Psoas muscle (tissue), 8 donors: Measurements from ENCODE around the gene GNB1L. TPM values are rescaled to one million over a fixed set of nuclear protein-coding genes. Genes with fewer than 3 reads are reported as not detected.

Source experiments
- ATAC-seq, 4 donors: fragments of 200-7000 bp; cut with Tn5 transposase; one replicate each; pipeline ENCODE4 v1.9.1; 2020; ENCODE audit warnings: moderate library complexity in 3 of 4, mild to moderate bottlenecking in 2 of 4
- DNase-seq, 2 donors: peaks; one replicate each; pipeline ENCODE4 v3.0.0-alpha.2; 2020
- H3K27ac ChIP-seq: fragments of 200-600 bp; one replicate; pipeline ENCODE4 v1.8.0; 2022
- H3K27me3 ChIP-seq, 3 donors: fragments of 200-600 bp in 1 of 3; one replicate each; pipeline versions ENCODE4 v1.6.1 to v1.8.0; 2013 to 2022; ENCODE audit warnings: low read length in 2 of 3, mild to moderate bottlenecking in 2 of 3, moderate library complexity in 1 of 3; ENCODE audit not compliant: insufficient read depth in 3 of 3
- H3K36me3 ChIP-seq, 2 donors: fragments of 200-600 bp in 1 of 2; one replicate each; pipeline versions ENCODE4 v1.6.1 to v1.8.0; 2013 to 2022; ENCODE audit warnings: low read depth in 1 of 2, mild to moderate bottlenecking in 1 of 2, moderate library complexity in 1 of 2; ENCODE audit not compliant: insufficient read depth in 1 of 2
- H3K4me1 ChIP-seq: fragments of 200-600 bp; one replicate; pipeline ENCODE4 v1.8.0; 2022
- H3K4me3 ChIP-seq: fragments of 200-600 bp; one replicate; pipeline ENCODE4 v1.8.0; 2022; ENCODE audit warnings: mild to moderate bottlenecking
- H3K9me3 ChIP-seq: fragments of 200-600 bp; one replicate; pipeline ENCODE4 v1.8.0; 2022
- CTCF ChIP-seq: fragments of 200-600 bp; IDR thresholded peaks from one replicate; pipeline ENCODE4 v1.8.0; 2022; ENCODE audit warnings: antibody characterized with exemption
- WGBS, 3 donors: extraction: QIAGEN DNeasy Blood & Tissue Kit; methylation state at CpG; one replicate each; pipeline versions ENCODE4 v1.1.6 to v1.1.7; 2013; 5-methylcytosine and 5-hydroxymethylcytosine counted together
- intact Hi-C, 2 donors: fragments of 100-400 bp; cut with DNase I; formaldehyde crosslinking; loops; one replicate each; pipeline versions ENCODE4 v1.11.0 to v1.14.2; 2022
- polyA plus RNA-seq, 3 donors: library from polyadenylated mRNA; stranded (reverse); fragments of 200-250 nt; gene quantifications; one replicate each; pipeline ENCODE4 v1.2.3, GENCODE V29; 2013
- total RNA-seq, 4 donors: library from RNA; stranded (reverse); fragmentation: NEBNext Ultra II Directional in 2 of 4; extraction: Animal tissue kit (Norgen Biotek cat#: 25700) in 2 of 4; gene quantifications; one replicate each; pipeline versions ENCODE4 v1.2.1 to v1.2.4, GENCODE V29; 2021 to 2023
- donor health status: healthy with polysubstance abuse.
- donor health status: DM: no; HTN: no; CAD: no; lungs with moderate emphysema.
- donor health status: Bipolar disorder and iron deficiency.
- donor health status: healthy.
- donor health status: DM: yes; HTN: yes; CAD: no.
- donor health status: DM: no; HTN: no; CAD: no.
- donor health status: DM: no; HTN: no; CAD: no.
- donor health status: DM: yes; HTN: yes; CAD: no.

Gene GNB1L
- total and polyA plus RNA-seq, 7 donors = 1.5 to 7.6 (median 3.3) TPM

DNA sequence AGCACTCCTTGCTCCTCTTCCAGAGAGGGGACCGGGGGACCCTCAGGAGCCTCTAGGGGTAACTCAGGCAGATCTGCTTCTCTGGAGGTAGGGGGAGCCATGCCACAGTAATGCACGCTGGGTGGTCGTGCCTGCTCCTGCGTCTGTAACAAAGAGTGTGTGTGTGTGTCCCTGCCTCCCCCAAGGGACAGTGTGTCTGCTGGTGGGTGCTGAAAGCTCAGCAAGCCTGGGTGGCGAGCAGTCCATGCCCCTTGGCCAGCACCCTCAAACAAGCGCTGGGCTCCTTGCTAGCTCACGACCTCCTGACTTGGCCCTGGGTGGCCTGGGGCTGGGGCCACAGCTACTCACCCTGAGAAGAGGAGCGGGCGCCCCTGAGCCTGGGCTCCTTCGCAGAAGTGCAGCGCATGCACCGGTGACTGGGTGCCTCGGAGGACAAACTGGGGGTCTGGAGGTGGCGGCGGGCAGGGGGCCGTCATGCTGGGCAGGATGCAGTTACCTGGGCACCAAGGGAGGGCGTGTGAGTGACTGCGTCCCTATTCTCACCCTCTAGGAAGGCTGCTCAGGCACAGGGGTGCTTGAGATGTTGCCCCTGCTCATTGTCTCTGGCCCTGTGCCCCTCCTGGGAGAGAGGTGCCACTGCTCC, 33.7 kb downstream of the GNB1L start:
- 94 to 95% (median 95%) methylated on average over 17 to 18 of the region's 18 CpGs for WGBS, 3 donors
- no peaks in the 10 kb centered on the region for H3K4me1 ChIP-seq
- H3K36me3 ChIP-seq = no peaks in the 10 kb centered on the region
- no peak for ATAC-seq
- no peak overlapping the region for H3K4me3 ChIP-seq
- H3K27me3 ChIP-seq = no peaks in the 10 kb centered on the region
- no peak overlapping the region for H3K27ac ChIP-seq
- TF ChIP-seq CTCF = no peak
- intact Hi-C loops = no loop called here
- DNase-seq = no peak
- H3K9me3 ChIP-seq = no peaks in the 10 kb centered on the region

- no peak for ATAC-seq
- intact Hi-C loops = no loop called here
Observed at GRCh38 chr22:19819911-19820879, 34.5 kb downstream of the GNB1L start.

GRCh38 chr22:19819208-19819910, 35.3 kb downstream of the GNB1L start:
- Histone ChIP-seq H3K27ac (no peak overlapping the region), H3K9me3 (no peaks in the 10 kb centered on the region), H3K4me3 (no peak overlapping the region), H3K4me1 (no peaks in the 10 kb centered on the region), H3K27me3 (no peaks in the 10 kb centered on the region), H3K36me3 (no peaks in the 10 kb centered on the region)
- 94 to 97% (median 96%) methylated on average over 14 of the region's 14 CpGs for WGBS, 3 donors
- ATAC-seq = no peak
- no peak for DNase-seq
- TF ChIP-seq CTCF = no peak
- intact Hi-C loops = no loop called here

More at GRCh38 chr22:19819911-19820879, 34.5 kb downstream of the GNB1L start:
- Histone ChIP-seq H3K4me1 (no peaks in the 10 kb centered on the region), H3K4me3 (no peak overlapping the region), H3K27me3 (no peaks in the 10 kb centered on the region), H3K36me3 (no peaks in the 10 kb centered on the region), H3K9me3 (no peaks in the 10 kb centered on the region), H3K27ac (no peak overlapping the region)
- 95 to 97% (median 96%) methylated on average over 21 of the region's 21 CpGs for WGBS, 3 donors
- DNase-seq = no peak
- TF ChIP-seq CTCF = no peak

DNA sequence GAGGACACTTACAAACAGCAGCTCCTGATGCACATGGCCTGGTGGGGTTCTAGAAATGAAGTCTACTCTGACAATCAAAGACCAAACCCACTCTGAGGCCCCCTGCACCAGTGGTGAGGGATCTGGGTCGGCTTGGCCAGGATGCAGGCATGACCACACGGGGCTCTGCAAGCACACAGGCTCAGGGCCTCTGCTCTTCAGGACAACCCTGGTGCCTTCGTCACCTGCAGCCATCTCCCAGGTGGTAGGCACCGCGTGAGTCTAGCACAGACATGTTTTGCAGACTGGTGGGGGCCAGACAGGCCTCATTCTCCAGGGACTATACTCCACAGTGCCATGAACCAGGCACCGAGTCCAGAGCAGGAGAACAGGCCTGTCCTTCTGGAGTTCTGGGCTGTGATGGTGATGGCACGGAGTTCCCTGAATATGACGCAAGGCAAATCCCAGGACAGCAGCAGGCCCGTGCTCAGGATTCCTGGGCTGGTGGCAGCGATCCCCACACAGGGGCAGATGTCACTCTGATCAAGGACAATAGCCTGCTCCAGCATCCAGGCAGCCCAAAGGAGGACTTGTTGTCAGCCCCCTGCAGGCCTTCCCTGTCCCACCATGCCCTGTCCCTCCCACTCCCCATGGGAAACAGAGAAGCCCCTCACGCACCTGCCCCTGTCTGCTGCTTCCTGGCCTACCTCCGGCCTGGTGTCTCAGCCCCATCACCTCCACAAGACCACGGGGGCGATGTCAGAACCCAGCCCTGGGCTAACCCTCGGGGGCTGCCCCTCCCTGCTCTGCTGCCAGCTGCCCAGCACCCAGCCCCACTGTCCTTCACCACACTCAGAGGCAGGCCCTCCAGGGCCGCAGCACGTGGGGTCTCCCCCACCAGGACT, 36.1 kb downstream of the GNB1L start:
- no peak for TF ChIP-seq CTCF
- Histone ChIP-seq H3K4me3 (no peak overlapping the region), H3K27me3 (no peaks in the 10 kb centered on the region), H3K36me3 (no peaks in the 10 kb centered on the region), H3K4me1 (no peaks in the 10 kb centered on the region), H3K9me3 (no peaks in the 10 kb centered on the region), H3K27ac (no peak overlapping the region)
- ATAC-seq (peak; percentile 17 to 80 (median 68)), DNase-seq (no peak)
- whole genome bisulfite sequencing, 3 donors = 80 to 81% (median 81%) methylated on average over 17 of the region's 17 CpGs
- intact Hi-C loops = no loop called here
